HCEC 1CT (cell line): Measurements from ENCODE around the gene RRP12.

Experiments
- DNase-seq: peaks from one replicate; pipeline ENCODE4 v3.0.0-alpha.2; 2017

Gene RRP12

DNA sequence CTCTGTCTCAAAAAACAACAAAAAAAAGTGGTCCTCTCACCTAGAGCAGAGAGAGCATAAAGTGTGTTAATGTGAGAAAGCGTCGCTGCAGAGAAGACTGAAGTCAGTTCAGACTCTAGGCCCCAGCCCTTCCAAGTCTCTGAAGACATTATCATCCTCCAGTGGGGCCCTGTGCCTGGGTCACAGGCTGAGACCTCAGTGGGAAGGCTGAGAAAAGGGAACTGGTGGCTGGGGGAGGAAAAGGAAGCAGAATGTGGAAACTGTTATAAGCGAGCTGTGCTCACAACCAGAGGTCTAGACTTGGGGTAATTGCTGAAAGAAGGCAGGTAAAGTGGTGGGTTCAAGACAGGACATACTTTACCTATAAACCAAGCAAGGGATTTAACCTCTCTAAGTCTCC, 4.9 kb upstream of the RRP12 start:
- no peak for DNase-seq

- no peak for DNase-seq
These were observed 2.9 kb upstream of the RRP12 start for GRCh38 chr10:97404044-97404443.

GRCh38 chr10:97401455-97401919, 347 bp upstream of the RRP12 start:
- no peak for DNase-seq

DNA sequence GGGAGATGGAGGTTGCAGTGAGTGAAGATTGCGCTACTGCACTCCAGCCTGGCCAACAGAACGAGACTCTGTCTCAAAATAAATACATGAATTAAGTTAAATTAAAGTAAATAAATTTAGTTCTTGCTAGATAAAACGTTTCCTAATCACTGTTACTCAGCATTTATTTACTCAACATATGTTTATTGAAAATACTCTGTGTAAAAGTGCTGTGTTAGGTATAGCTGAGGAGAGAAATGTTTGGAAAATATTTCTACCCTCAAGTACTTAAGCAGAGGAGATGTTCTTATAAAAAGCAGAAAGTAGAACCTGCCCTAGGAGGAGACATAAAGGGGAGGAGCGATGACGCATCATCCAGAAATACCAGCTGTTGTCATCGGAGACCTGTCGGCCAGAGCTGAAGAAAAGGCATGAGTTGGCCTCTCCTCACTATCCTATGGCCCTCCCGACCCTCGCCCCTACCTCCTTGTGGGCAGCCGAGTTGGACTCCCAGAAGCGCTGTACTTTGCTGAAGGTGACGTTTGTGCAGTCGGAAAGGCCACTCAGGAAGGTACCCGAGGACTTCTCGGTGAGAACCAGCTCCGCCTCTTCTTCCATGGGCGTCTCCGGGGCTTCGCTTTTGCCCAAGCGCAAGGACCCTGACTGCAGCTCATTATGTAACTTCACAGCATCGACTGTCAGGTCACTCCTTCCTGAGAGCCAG, 1.1 kb downstream of the RRP12 start:
- peak; percentile 65 for DNase-seq

DNA sequence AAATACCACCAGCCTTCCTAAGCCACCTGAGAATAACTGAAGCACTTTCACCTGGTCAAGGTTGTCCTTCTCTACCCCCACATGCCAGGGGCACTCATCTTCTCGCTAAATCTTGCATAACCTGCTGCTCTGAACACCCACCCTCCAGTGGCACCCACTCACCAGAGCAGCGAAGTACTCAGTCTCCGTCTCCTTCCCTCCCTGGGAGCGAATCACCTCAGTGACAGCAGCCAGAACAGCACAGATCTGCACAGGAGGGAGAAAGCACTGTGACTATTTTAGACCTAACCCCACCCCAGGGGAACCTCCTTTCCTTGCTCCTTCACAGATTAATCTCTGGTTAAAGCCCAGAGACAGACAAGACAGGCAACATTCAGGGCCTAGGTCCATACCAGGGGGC, 5.1 kb downstream of the RRP12 start:
- DNase-seq, result no peak

DNA sequence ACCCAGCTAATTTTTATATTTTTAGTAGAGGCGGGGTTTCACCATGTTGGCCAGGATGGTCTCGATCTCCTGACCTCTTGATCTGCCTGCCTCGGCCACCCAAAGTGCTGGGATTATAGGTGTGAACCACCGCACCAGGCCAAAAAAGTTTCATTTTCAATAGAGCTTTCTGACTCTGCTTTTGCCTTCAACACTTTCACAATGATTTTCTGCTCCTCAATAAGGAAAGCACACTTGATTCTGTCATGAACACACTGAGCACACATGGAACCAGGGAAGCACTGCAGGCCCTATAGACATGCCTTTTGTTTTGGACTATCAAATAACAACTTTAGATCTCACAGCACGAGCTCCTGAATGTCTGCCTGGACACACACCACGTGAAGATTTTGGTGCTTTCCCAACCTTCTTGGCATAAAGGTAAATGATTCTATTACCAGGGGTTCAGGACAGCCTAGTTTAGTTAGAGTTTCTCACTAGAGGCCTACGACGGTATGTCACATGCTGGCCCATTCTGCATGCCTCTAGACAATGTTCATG, 8.0 kb downstream of the RRP12 start:
- DNase-seq, result no peak

DNA sequence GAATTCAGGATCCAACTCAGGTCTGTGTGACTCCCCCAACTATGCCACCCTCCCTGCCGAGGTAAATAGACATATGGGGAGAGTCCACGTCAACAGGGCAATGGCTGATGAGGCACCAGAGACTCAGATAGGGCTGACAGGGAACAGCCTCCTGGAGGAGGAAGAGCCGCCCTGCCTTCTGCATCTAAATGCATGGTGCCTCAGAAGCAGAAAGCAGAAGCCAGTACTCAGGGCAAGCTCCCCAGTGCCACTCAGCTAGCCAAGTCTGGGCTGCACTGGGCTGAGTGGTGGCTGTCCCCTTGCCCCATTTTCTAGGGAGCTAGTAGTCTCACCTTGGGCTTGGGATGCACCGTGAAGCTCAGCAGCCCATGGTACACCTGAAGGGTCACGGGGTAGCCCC, 11.0 kb downstream of the RRP12 start:
- no peak for DNase-seq

DNA sequence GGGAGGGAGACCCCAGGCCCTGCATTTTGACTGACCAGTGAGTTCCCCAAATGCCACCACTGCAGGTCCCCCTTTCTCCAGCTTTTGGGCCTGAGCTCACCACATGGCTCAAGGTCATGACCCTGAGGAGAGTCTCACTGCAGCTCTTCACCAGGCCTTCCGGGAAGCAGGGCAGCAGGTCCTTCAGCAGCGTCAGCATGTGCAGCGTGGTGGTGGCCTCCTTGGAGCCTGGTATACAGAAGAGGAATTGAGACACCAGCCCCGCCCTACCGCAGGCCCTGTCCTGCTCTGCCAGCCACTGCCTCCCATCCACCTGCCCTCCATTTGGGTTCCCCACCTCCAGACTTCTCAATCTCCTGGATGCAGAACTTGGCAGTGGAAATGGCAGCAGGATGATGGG, 13.0 kb downstream of the RRP12 start:
- no peak for DNase-seq

- DNase-seq, result no peak
These were observed 15.6 kb downstream of the RRP12 start for GRCh38 chr10:97385565-97385964.

- DNase-seq, result no peak
These were observed 16.5 kb downstream of the RRP12 start for GRCh38 chr10:97384641-97385040.

- DNase-seq, result no peak
These were observed 17.0 kb downstream of the RRP12 start for GRCh38 chr10:97384156-97384555.

GRCh38 chr10:97383159-97383558, 18.0 kb downstream of the RRP12 start:
- no peak for DNase-seq

DNA sequence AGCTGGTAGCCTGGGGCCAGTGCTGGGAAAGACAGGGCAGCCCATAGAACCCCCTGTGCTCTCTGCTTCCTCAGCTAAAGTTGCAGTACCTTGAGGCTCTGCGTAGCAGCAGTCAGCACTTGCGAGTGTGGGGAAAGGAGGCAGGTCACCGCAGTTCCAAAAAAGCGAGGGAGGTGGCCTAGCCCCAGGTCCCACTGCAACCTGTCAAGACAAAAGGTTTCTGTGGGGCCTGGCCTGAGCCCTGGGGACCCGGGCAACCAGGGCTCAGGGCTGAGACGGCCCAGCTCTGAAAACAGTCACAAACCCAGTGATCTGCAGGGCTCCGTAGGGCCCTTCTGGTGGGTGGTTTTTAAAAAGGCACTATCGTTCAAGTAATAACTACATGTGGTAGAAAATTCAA, 19.5 kb downstream of the RRP12 start:
- DNase-seq, result no peak

DNA sequence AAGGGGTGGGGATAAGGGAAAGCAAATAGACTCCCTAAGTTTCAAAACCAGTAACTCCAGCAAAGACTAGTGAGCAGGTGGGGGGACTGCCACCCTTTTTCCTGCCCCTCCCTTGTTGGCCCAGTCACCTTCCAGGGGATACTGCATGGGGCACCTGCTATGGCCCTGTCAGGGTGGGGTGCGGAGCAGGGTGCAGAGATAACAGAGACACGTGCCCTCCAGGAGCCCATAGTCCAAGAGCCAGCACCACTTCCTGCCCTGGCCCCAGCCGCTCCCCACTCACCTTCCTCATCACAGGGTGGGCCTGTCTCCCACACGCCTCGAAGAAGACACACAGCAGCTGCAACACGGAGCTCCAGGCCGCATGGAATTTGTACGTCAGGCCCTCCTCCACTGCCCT, 20.6 kb downstream of the RRP12 start:
- no peak for DNase-seq

DNA sequence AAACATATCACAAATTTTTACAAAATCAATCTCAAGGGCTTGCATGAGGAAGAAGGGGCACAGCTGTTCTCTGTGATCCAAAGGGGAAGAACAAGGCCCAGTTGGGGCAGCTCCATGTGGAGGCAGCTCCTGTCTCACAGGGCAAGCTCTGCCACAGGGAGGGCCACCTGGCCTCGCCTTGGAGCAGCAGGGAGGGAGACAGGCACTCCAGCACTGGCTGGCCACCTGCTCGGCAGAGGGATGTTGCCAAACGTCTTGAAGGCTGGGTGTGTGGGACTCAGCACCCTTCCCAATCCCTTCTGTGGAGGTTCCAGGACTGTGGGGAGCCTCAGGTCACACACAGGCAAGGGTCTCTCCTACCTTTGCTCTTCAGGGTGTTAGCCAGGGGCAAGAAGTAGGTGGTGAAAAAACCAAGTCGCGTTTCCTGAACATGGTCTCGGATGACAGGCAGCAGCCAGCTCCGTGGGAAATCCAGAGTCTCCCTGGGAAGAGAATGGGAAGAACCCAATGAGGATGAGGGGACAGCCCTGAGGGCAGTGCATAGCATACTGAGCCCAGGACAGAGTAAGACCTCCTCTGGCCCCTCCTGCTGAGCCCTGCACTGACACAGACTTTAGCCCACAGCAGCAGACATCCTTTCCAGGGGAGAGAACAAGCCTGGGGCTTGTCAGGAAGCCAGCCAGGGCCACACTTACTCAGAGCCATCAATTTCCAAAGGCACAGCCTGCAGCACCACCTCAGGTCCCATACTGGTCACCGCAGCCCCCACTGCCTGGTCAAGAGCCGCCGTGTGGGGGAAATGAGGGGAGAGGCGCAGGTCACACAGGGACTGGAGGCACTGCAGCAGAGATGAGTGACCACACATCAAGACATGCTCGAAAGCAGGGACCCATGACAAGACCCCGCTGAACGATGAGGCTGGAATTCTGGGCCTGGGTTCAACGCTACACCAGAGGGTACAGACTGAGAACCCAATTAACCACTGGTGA, 21.9 kb downstream of the RRP12 start:
- no peak for DNase-seq

DNA sequence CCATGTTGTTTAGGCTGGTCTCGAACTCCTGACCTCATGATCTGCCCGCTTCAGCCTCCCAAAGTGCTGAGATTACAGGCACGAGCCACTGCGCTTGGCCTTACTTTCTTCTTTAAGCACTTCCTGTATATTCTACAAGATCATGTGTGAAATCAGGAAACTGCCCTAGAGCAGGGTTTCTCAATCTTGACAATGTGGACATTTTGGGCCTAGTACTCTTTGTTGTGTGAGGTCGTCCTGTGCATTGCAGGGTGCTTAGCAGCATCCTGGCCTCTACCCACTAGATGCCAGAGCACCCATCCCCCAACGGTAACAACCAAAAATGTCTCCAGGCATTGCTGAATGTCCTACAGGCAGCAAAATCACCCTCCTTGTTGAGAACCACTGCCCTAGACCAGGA, 24.7 kb downstream of the RRP12 start:
- DNase-seq, result no peak

- DNase-seq, result no peak
These were observed 27.7 kb downstream of the RRP12 start for GRCh38 chr10:97373456-97373855.

GRCh38 chr10:97372233-97372875, 28.8 kb downstream of the RRP12 start:
- no peak for DNase-seq

DNA sequence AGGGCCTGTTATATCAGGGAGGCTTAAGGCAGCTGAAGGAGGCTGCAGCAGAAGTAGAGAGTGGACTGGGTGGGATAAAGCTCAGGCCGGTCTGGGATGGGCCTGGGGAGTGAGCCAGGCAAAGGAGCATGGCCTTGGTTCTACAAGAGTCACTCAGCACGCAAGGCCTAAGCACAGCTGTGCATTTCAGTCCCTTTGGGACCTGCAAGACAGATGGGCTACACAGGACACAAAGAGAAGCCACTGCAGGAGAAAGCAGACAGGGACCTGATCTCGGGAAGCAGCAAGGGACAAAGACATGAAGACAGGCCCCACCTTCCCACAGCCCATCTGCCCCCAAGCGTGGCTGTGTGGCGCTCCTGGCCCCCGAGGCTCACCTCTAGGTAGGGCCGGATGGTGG, 29.4 kb downstream of the RRP12 start:
- DNase-seq, result no peak

- DNase-seq, result no peak
These were observed 34.0 kb downstream of the RRP12 start for GRCh38 chr10:97367126-97367649.

GRCh38 chr10:97366572-97366971, 34.6 kb downstream of the RRP12 start:
- DNase-seq, result no peak

GRCh38 chr10:97365761-97366351, 35.3 kb downstream of the RRP12 start:
- DNase-seq, result no peak

DNA sequence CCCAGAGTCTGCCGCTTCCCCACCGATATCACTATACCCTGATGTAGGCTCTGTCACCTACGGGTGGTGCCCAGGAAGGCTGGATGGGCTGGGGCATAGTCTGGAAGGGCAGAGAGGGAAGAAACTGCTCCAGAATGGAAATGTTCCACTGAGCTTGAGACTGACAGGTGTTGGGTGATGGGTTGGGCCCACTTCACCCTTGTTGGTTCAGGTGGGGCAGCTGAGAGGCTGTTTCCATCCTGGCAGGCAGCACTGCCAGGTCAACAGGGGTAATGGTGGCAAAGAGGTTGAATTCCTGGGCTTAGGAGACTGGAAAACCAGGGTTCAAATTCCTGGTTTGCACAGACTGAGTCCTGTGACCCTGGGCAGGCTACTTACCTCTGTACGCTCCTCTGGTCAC, 38.1 kb downstream of the RRP12 start:
- DNase-seq, result no peak
